Measurements from ENCODE around the gene EME2. TPM values are rescaled to one million over a fixed set of nuclear protein-coding genes. Genes with fewer than 3 reads are reported as not detected.

EME2 gene
- total RNA-seq, 2 experiments from 2014 or later: 7.7 to 7.8 TPM

- CTCF ChIA-PET: no interaction called here
- Mint-ChIP-seq H3K27ac (no peak overlapping the region), H3K4me3 (no peak overlapping the region)
These were observed 38.5 kb upstream of the EME2 start for GRCh38 chr16:1734123-1734522.

GRCh38 chr16:1734816-1735215 is 37.8 kb upstream of the EME2 start:
- H3K4me1 Mint-ChIP-seq (ENCODE audit: low read depth): no peaks in the 10 kb centered on the region
- CTCF ChIA-PET: no interaction called here
- no peaks in the 10 kb centered on the region for H3K27me3 Mint-ChIP-seq (ENCODE audit: low read depth)
- peaks cover 1% of the 10 kb centered on the region for H3K36me3 Mint-ChIP-seq (ENCODE audit: low read depth)
- intact Hi-C loops (cut with micrococcal nuclease): no loop called here
- H3K9me3 Mint-ChIP-seq: no peaks in the 10 kb centered on the region
- no peak overlapping the region for H3K27ac Mint-ChIP-seq
- no peak for DNase-seq
- no peak overlapping the region for H3K4me3 Mint-ChIP-seq

More at GRCh38 chr16:1734123-1734522, 38.5 kb upstream of the EME2 start:
- Mint-ChIP-seq H3K4me1 (ENCODE audit: low read depth) (no peaks in the 10 kb centered on the region), H3K36me3 (ENCODE audit: low read depth) (peaks cover 1% of the 10 kb centered on the region), H3K27me3 (ENCODE audit: low read depth) (no peaks in the 10 kb centered on the region), H3K9me3 (no peaks in the 10 kb centered on the region)
- no peak for DNase-seq
- intact Hi-C loops (cut with micrococcal nuclease): no loop called here

GRCh38 chr16:1740234-1740633 is 32.4 kb upstream of the EME2 start:
- H3K4me1 Mint-ChIP-seq (ENCODE audit: low read depth): no peaks in the 10 kb centered on the region
- no peaks in the 10 kb centered on the region for H3K27me3 Mint-ChIP-seq (ENCODE audit: low read depth)
- DNase-seq: no peak
- CTCF ChIA-PET: interaction anchor here (0.9 kb wide), 1 partner anchor 189 kb away, joined by 7 read pairs; no protein-coding TSS in a partner anchor
- H3K9me3 Mint-ChIP-seq: no peaks in the 10 kb centered on the region
- no peak overlapping the region for H3K4me3 Mint-ChIP-seq
- H3K27ac Mint-ChIP-seq: no peak overlapping the region
- peaks cover 2% of the 10 kb centered on the region for H3K36me3 Mint-ChIP-seq (ENCODE audit: low read depth)
- intact Hi-C loops (cut with micrococcal nuclease): no loop called here

DNA sequence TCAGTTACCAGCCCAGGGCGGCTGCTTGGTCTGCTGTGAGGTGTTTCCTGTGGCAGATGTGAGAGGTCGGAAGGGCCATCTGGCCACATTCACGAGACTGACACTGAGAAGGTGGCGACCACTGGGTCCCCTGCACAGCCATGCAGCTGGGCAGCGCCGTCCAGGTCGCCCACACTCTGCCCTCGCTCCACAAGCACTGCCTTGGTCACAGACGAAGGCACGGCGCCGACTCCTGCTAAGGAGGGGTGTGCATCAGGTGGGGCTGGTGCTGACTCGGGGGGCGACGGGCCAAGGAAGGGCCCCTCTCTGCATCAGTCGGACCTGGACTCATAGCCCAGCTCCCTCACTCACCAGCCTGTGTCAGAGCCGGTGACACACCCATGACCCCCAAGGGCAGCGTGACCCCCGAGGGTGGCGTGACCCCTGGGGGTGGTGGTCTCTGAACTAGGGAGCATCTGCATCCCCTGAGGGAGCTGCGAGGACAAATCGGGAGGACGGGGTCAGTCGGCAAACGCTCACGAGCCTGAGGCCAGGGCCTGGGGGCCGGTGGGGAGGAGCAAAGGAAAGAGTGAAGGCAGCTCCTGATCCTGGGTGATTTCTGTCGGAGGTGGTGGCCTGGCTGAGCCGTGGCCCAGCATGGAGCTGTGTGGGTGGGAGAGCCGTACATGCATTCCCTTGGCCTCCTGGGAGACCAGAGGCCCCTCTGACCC is 31.7 kb upstream of the EME2 start:
- Mint-ChIP-seq H3K36me3 (ENCODE audit: low read depth) (peaks cover 2% of the 10 kb centered on the region), H3K4me1 (ENCODE audit: low read depth) (no peaks in the 10 kb centered on the region), H3K27ac (no peak overlapping the region), H3K27me3 (ENCODE audit: low read depth) (no peaks in the 10 kb centered on the region), H3K9me3 (no peaks in the 10 kb centered on the region), H3K4me3 (no peak overlapping the region)
- CTCF ChIA-PET: interaction anchor here (0.8 kb wide), 1 partner anchor 8 kb away, joined by 4 read pairs; no protein-coding TSS in a partner anchor
- intact Hi-C loops (cut with micrococcal nuclease): no loop called here
- no peak for DNase-seq

DNA sequence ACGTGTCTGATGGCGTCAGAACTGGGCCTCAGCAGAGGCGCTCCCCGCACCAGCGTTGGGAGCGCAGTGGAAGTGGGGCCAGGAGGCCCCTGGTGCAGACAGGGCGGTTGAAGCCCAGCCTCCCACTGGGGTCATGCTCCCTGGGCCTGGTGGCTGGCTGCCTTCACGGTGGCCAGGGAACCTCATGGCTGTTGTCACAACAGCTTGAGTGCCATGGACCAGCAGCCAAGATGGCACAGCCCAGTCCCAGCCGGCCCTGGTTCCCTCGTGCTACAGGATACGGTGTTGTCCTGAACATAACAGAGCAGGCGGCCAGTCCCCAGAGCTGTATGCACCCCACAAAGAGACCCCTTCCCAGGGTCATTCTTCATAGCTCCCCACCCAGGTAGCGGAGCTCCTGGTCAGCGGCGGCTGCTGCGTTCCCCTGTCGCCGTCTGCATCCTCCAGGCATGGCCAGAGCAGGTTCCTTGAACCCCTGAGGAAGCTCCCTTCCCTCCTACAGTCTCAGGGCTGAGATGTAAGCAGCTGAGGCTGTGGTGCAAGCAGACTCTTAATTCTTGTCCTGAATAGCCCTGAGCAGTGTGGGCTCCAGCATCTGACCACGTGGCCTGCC is 31.0 kb upstream of the EME2 start:
- intact Hi-C loops (cut with micrococcal nuclease): no loop called here

DNA sequence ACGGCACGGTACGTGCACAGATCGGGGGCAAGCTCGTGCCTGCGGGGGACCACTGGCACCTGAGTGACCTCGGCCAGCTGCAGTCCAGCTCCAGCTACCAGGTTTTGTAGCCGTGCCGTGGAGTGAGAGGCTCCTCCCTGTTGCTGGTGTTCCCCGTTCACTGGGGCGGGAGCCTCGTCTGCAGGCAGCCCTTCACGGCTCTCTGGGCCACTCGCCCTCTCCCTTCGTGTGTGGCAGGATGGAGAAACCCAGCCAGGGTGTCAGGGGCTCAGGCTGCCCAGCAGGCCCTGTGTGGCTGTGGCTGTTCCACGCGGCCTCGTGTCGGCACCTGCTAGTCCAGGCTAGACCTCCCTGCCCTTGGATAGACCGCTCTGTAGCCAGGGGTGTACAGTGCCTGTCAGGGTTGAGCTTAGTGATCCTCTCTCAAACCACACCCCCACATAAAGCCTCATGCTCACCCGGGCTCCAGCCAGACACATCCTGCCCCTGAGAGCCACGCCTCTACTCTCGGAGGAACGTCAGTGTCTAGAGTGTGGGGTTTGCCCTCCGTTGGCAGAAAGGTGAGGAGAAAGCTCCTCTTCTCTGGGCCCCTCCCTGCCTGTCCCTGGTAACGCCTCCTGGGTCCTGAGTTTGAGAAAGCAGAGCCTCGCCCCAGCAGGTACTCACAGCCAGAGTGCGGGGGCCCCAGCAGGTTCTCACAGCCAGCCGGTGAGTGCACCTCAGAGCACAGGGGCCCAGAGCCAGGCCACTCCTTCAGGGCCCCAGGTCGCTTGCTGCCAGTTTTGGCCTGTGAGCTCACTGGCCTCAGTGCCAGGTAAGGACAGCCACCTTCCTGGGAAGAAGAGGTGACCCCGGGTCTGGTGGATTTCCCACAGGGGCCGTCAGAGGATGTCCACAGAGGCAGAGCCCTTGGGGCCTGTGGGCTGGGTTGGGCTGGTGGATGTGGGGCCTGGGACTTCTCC is 29.0 kb upstream of the EME2 start:
- CTCF ChIA-PET: no interaction called here
- no peaks in the 10 kb centered on the region for H3K27me3 Mint-ChIP-seq (ENCODE audit: low read depth)

More for the DNA sequence above, 31.0 kb upstream of the EME2 start:
- Mint-ChIP-seq H3K27me3 (ENCODE audit: low read depth) (no peaks in the 10 kb centered on the region), H3K36me3 (ENCODE audit: low read depth) (peaks cover 2% of the 10 kb centered on the region), H3K27ac (no peak overlapping the region), H3K9me3 (no peaks in the 10 kb centered on the region), H3K4me3 (no peak overlapping the region), H3K4me1 (ENCODE audit: low read depth) (no peaks in the 10 kb centered on the region)
- CTCF ChIA-PET: interaction anchor here (0.8 kb wide), 1 partner anchor 9 kb away, joined by 4 read pairs; no protein-coding TSS in a partner anchor
- DNase-seq: no peak

DNA sequence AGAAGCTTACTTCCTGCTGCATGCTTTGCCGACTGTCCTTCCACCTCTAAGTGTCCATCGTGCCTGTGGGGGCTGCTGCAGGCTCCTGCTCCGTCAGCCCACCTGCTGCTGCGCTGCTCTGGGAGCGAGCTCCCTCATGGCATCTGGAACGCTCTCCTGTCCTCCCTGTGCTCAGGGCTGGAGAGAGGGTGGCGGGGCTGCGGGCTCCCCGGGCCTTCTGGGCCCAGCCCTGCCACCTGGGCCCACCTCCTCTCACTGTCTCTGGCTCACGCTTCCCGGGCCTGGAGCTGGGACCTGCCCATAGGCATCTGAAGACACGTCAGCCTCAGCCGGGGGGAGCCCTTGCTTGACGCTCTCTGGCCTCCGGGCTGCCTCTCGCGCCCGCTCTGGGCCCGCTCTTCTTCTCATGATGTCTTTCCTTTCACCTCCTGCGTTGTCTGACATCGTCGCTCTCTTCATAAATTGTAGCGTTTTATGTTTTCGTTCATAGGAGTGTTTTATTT is 28.2 kb upstream of the EME2 start:
- Mint-ChIP-seq H3K27ac (no peak overlapping the region), H3K36me3 (ENCODE audit: low read depth) (peaks cover 2% of the 10 kb centered on the region), H3K9me3 (no peaks in the 10 kb centered on the region), H3K4me1 (ENCODE audit: low read depth) (no peaks in the 10 kb centered on the region), H3K27me3 (ENCODE audit: low read depth) (no peaks in the 10 kb centered on the region), H3K4me3 (no peak overlapping the region)
- no peak for DNase-seq
- intact Hi-C loops (cut with micrococcal nuclease): no loop called here
- CTCF ChIA-PET: no interaction called here

More for the DNA sequence above, 29.0 kb upstream of the EME2 start:
- Mint-ChIP-seq H3K4me1 (ENCODE audit: low read depth) (no peaks in the 10 kb centered on the region), H3K4me3 (no peak overlapping the region), H3K9me3 (no peaks in the 10 kb centered on the region), H3K27ac (no peak overlapping the region), H3K36me3 (ENCODE audit: low read depth) (peaks cover 2% of the 10 kb centered on the region)
- intact Hi-C loops (cut with micrococcal nuclease): no loop called here
- DNase-seq: no peak

- intact Hi-C loops (cut with micrococcal nuclease): no loop called here
- Mint-ChIP-seq H3K36me3 (ENCODE audit: low read depth) (peaks cover 2% of the 10 kb centered on the region), H3K27ac (no peak overlapping the region), H3K27me3 (ENCODE audit: low read depth) (no peaks in the 10 kb centered on the region), H3K4me1 (ENCODE audit: low read depth) (no peaks in the 10 kb centered on the region), H3K9me3 (no peaks in the 10 kb centered on the region), H3K4me3 (no peak overlapping the region)
- CTCF ChIA-PET: no interaction called here
- DNase-seq: no peak
These were observed 27.3 kb upstream of the EME2 start for GRCh38 chr16:1745181-1745899.

- Mint-ChIP-seq H3K9me3 (no peaks in the 10 kb centered on the region), H3K27ac (no peak overlapping the region), H3K27me3 (ENCODE audit: low read depth) (no peaks in the 10 kb centered on the region), H3K36me3 (ENCODE audit: low read depth) (peaks cover 2% of the 10 kb centered on the region), H3K4me1 (ENCODE audit: low read depth) (no peaks in the 10 kb centered on the region), H3K4me3 (no peak overlapping the region)
- CTCF ChIA-PET: interaction anchor here (0.6 kb wide), 2 partner anchors 15 to 71 kb away, joined by 3 read pairs; no protein-coding TSS in a partner anchor
- no peak for DNase-seq
- intact Hi-C loops (cut with micrococcal nuclease): no loop called here
These were observed 26.5 kb upstream of the EME2 start for GRCh38 chr16:1745900-1746692.

- H3K27ac Mint-ChIP-seq: no peak overlapping the region
- no peaks in the 10 kb centered on the region for H3K4me1 Mint-ChIP-seq (ENCODE audit: low read depth)
- H3K9me3 Mint-ChIP-seq: no peaks in the 10 kb centered on the region
- CTCF ChIA-PET: interaction anchor here (0.6 kb wide), 1 partner anchor 71 kb away, joined by 3 read pairs; no protein-coding TSS in a partner anchor
- peaks cover 2% of the 10 kb centered on the region for H3K36me3 Mint-ChIP-seq (ENCODE audit: low read depth)
- H3K27me3 Mint-ChIP-seq (ENCODE audit: low read depth): no peaks in the 10 kb centered on the region
- DNase-seq: no peak
- intact Hi-C loops (cut with micrococcal nuclease): no loop called here
- no peak overlapping the region for H3K4me3 Mint-ChIP-seq
These were observed 25.9 kb upstream of the EME2 start for GRCh38 chr16:1746693-1747195.

DNA sequence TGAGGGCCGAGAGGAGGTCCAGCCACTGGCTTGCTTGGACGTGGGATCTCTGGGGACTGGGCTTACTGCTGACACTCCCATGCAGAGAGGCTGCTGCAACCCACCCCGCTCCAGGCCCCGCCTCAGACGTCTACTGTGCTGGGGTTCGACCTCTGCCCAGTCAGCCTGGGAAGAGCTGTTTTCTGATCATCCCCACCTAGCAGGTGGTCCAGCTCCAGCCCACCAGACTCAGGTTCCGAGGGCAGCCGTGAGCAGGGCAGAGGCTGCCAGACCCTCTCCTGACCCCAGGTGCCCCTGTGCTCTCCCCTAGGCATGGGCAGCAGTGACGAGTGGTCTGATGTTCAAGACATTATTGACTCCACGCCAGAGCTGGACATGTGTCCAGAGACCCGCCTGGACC is 24.7 kb upstream of the EME2 start:
- peaks cover 4% of the 10 kb centered on the region for H3K36me3 Mint-ChIP-seq (ENCODE audit: low read depth)
- H3K4me3 Mint-ChIP-seq: no peak overlapping the region
- H3K4me1 Mint-ChIP-seq (ENCODE audit: low read depth): no peaks in the 10 kb centered on the region
- DNase-seq: no peak
- no peaks in the 10 kb centered on the region for H3K27me3 Mint-ChIP-seq (ENCODE audit: low read depth)
- H3K9me3 Mint-ChIP-seq: no peaks in the 10 kb centered on the region
- no peak overlapping the region for H3K27ac Mint-ChIP-seq
- intact Hi-C loops (cut with micrococcal nuclease): no loop called here
- CTCF ChIA-PET: no interaction called here
